GM19043 (cell line): ENCODE results near the gene UBE2J2.

Experiments
- ATAC-seq: cut with Tn5 transposase; IDR thresholded peaks from one replicate; pipeline ENCODE4 v1.9.1; 2021; ENCODE audit warnings: low read depth; ENCODE audit not compliant: unreplicated experiment

Gene UBE2J2

GRCh38 chr1:1231400-1232207, 42.0 kb downstream of the UBE2J2 start, which contains the start of gene SDF4:
Gene SDF4, minus strand, starts transcription at chr1:1232001. Its CDS starts 3,229 bp downstream, at chr1:1228772.
- peak; percentile 93 for ATAC-seq

- no peak for ATAC-seq
Measured at GRCh38 chr1:1230656-1231399, 42.8 kb downstream of the UBE2J2 start.

- no peak for ATAC-seq
Measured at GRCh38 chr1:1229770-1230169, 43.9 kb downstream of the UBE2J2 start.

DNA sequence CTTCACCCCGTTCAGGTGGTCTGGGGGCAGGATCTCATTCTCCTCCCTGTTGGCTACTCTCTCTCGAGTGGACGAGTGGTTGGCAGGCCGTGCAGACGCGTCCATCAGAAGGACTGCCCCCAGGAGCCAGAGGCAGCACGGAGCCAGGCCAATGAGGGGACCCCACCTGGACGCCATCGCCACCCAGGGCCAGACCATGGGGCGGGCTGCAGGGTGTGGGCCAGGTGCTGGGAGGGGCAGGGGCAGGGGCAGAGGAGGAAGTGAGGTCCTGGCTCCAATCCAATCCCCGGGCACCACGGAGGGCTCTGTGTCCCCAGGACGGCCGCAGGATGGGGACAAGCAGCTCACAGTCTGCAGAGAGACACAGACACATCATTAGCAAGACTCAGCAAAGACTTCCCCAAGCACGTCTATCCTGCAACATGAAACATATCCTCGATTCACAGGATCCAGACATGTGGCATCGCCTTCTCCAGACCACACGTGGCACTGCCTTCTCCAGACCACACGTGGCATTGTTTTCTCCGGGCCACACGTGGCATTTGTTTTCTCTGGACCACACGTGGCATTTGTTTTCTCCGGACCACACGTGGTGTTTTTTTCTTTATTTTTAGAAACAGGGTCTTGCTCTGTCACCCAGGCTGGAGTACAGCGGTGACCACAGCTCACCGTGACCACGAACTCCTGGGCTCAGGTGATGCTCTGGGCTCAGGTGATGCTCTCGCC, 44.9 kb downstream of the UBE2J2 start:
- ATAC-seq: no peak

DNA sequence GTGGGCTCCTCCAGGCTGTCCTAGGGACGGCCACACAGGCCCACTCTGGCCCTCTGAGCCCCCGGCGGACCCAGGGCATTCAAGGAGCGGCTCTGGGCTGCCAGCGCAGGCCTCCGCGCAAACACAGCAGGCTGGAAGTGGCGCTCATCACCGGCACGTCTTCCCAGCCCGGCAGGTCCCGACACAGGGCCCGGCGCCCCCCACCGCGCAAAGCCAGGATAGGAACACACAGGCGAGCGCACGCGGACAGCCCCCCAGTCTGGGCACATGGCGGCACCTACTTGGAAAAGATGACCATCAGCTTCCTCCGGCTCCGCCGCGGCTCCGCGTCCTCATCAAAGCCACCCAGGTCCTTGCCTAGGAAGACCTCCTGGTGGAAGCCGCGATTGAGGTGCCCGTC, 45.5 kb downstream of the UBE2J2 start:
- ATAC-seq: no peak

- no peak for ATAC-seq
Measured at GRCh38 chr1:1227386-1227785, 46.3 kb downstream of the UBE2J2 start.

DNA sequence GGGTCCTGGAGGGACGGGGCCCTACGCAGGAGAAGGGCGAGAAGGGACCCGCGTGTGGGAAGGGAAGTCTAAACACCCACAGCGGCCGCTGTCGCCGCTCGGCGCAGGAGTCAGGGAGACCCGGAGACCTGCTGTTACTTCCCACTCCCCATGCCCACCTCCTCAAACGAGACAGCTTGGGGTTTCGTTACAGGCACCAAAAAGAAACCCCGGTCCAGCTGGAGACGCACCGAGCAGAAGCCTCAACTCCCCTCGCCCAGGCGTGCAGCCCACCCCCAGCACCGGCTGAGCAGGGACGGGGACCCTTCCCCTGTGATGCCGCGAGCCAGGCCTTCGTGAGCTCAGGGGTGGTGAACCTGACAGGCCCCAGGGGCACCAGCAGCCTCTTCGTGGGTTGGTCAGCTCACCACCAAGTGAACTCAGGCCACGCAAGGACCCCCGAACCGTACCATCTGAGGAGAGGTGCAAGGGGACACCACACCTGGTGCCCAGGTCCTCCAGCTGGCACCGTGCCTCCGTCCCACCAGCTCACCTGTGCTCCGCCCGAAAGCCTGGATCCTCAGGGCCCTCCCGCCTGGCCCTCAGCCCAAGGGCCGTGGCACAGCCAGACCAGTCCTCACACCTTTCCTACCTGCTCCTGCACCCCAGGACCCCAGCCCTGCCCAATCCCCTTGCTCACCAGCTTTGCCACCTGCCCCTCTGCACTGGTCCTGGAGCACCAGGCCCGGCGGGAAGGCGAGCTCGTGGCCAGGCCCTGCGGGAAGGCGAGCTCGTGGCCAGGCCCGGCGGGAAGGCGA, 46.9 kb downstream of the UBE2J2 start:
- no peak for ATAC-seq

DNA sequence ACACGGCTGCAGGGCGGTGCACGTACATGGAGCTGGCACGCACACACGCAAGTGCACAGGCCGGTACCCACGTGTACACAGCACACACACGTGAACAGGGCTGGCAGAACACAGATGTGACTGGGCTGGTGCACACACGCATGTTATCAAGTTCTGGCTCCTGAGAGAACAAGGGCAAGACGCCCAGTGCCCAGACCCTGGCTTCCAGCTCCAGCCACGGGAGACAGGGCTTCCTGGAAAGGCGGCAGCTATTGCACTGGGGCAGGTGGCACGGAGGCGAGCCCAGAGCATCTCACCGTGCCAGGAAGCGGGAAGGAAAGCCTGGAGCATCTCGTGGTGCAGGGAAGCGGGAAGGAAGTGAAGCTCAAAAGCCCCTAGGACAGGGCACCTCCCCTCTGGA, 47.7 kb downstream of the UBE2J2 start:
- no peak for ATAC-seq

DNA sequence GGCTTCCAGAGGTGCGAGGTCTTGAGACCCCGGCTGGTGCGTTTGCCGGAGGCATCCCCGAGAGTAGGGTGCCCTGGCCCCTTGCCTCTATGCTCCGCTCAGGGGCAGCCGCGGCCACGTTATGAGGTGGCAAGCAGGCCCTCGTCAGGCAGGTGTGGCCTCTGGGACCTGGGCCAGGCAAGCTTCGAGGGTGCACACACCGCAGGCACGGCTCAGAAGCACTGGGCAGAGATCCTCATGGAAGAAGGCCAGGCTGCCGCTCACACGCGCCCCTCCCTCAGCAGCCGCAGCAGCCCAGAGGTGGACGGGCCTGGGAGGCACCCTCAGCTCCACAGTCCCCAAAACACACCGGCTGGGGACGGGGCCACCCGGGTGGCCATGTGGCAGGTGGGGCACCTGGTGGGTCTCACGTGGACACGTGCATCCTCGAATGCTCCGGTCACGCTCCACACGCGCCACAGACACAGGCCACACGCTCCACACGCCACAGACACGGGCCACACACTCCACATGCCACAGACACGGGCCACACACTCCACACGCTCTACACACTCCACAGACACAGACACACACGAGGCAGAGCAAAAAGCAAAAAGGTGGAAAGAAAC, 48.3 kb downstream of the UBE2J2 start:
- no peak for ATAC-seq

GRCh38 chr1:1223891-1224290, 49.8 kb downstream of the UBE2J2 start:
- ATAC-seq: no peak

DNA sequence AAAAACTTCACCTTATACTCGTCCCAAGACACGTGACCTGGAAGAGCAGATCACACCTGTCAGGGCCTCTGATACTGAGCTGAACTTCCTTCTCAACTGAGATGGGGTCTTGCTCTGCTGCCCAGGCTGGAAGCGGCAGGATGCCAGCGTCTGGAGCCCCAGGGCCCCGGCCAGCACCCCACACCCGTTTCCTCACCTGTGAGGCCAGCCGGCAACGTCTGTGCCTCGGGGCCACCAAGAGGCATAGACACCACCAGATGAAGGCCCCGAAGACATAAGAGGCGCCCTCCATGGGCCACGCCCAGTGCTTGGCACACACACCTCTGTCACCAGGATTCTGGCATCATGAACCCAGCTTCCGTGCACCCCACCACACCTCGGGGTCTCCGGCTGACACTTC, 50.3 kb downstream of the UBE2J2 start:
- ATAC-seq: no peak

DNA sequence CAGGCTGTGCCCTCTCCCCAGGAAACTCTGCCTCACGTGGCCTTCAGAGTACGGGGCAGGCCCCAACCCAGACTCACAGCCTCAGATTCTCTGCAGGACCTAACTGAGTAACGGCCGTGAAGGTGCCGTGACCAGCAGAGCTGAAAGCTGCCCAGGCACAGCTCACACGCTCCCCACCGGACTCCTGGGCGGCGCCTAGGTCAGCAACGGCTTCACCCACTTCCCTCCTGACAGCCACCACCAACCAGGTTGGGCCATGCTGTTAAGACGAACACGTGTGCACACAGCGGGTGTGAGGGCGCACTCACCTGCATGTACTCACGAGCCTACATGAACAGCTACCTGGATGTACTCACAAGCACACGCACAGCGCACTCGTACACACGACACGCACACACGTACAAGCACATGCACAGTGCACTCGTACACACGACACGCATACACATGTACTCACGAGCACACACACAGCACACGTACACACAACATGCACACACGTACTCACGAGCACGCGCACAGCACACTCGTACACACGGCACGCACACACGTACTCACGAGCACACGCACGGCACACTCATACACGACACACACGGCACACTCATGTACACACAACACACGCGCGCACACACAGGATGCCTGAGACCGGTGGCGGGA, 51.0 kb downstream of the UBE2J2 start:
- no peak for ATAC-seq

DNA sequence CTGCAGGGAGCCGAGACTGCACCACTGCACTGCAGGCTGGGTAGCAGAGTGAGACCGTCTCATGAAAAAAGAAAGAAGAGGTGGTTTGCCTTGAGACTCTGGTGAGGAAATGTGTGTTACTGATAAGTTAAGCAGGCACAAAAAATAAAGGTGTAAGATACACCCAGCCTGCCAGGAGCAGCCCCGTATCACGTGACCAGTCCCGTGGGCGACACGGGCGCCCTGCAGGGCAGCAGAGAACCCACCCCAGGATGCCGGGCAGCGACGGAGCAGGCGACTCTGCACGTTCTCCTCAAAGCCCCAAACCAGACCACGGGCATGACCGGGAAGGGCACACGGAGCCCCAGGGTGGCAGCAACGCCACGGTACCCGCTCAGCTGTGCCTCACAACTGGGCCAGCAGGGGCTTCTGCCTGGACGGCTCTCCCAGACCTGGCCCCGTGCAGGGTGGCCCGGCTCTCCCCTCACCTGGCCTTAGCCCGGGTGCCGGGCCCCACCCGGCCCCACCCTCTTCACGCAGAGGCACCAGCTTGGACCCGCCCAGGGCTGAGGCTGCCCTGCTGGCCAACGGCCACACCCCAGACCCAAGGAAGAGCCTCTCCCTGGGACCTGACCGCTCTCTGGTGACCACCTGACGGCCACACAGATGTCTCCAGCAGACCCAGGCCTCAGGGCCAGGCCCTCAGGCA, 51.6 kb downstream of the UBE2J2 start:
- ATAC-seq: no peak

DNA sequence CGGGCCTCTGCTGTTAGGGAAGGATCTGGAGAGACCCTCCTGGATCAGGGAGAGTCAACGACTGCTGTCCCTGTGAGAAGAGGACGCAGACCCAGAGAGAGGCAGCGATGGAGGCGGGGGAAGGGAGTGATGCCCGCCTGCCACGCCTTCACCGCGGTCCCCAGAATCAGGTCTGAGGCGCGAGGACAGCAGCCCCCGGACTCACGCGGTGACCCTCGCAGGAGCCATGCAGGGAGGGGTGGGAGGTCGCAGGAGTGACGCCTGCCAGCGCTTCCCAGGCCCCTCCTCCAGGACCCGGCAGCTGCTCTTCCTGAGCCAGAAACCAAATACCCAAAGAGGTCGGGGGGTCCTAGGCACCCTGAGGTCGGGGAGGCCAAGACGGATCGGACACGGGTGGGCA, 53.5 kb downstream of the UBE2J2 start:
- ATAC-seq: no peak

GRCh38 chr1:1219341-1219740, 54.3 kb downstream of the UBE2J2 start:
- no peak for ATAC-seq

- ATAC-seq: no peak
Measured at GRCh38 chr1:1218524-1219200, 55.0 kb downstream of the UBE2J2 start.

DNA sequence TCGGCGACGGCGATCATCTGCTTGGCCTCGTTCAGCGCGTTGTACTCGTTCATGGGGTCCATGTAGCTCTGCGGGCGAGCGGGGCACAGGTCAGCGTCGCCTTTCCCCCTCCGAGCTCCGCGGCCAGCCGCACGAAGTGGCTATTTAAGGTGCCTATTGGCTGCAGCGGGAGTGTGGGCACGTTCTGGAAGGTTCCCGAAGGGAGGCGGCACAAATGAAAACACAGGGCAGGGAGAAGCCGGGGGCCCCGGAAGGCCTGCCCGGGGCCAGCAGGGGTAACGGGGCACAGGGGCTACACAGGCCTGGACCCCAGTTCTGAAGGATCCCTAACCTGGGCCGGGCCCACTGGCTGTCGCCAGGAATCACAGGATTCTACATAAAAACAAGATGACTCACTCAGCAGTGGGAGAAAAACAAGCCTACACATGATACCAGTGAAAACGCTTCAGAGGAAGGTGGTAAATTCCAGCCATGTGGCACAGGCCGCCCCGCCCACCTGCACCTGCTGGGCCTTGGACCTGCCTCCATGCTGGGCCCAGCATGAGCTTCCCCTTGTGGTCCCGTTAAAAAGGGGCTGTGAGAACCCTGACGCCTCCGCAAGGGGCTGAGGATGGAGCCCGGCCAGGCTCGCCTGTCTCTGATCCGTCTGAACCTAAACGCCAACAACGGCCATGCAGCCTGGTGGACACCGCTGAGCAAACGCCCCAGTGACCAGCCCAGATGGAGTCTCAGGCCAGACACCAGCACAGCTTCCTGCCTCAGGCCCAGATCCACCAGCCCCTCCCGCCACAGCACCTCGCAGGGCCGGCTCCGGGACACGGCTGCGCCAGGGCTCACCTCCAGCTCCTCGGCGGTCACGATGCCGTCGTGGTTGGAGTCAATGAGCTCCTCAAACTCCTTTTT, 55.8 kb downstream of the UBE2J2 start:
- ATAC-seq: no peak
